GM23338 (cell line): ENCODE data around the gene RASGRF2. TPM values are rescaled to one million over a fixed set of nuclear protein-coding genes. Genes with fewer than 3 reads are reported as not detected.
A peak's percentile ranks its signal among the peaks of the same experiment; 100 is the strongest.

Experiments
- ATAC-seq: fragments of 200-7000 bp; cut with Tn5 transposase; 3 replicates; pipeline ENCODE4 v1.9.1; 2020
- DNase-seq: peaks from one replicate; pipeline ENCODE4 v3.0.0-alpha.2; 2015; ENCODE audit warnings: low spot score
- H2AFZ ChIP-seq: fragments of 200-600 bp; sonication (generic); 2 replicates; pipeline ENCODE4 v1.8.0; 2016; ENCODE audit warnings: antibody characterized with exemption, mild to moderate bottlenecking, moderate library complexity
- H3F3A ChIP-seq: fragments of 200-600 bp; sonication (generic); replicated peaks from 2 replicates; pipeline ENCODE4 v1.8.0; 2017; ENCODE audit warnings: antibody characterized with exemption, mixed run types, low read depth
- H3K27ac ChIP-seq: fragments of 200-600 bp; sonication (generic); 2 replicates; pipeline ENCODE4 v1.6.1; 2016; ENCODE audit warnings: low read depth
- H3K27me3 ChIP-seq: fragments of 200-600 bp; sonication (generic); 2 replicates; pipeline ENCODE4 v1.8.0; 2016; ENCODE audit warnings: mild to moderate bottlenecking, mixed run types, moderate library complexity; ENCODE audit not compliant: insufficient read depth
- H3K36me3 ChIP-seq: fragments of 200-600 bp; sonication (generic); 2 replicates; pipeline ENCODE4 v1.8.0; 2016; ENCODE audit warnings: mild to moderate bottlenecking; ENCODE audit not compliant: insufficient read depth
- H3K4me1 ChIP-seq: fragments of 200-600 bp; sonication (generic); 2 replicates; pipeline ENCODE4 v1.8.0; 2016; ENCODE audit warnings: mild to moderate bottlenecking, moderate library complexity; ENCODE audit not compliant: insufficient read depth
- H3K4me2 ChIP-seq: fragments of 200-600 bp; sonication (generic); 2 replicates; pipeline ENCODE4 v1.7.1; 2017; ENCODE audit warnings: mixed run types
- H3K4me3 ChIP-seq: fragments of 200-600 bp; sonication (generic); 2 replicates; pipeline ENCODE4 v1.6.1; 2016; ENCODE audit warnings: mixed run types
- H3K79me2 ChIP-seq: fragments of 200-600 bp; sonication (generic); replicated peaks from 2 replicates; pipeline ENCODE4 v1.8.0; 2017; ENCODE audit warnings: mild to moderate bottlenecking; ENCODE audit not compliant: insufficient read depth
- H3K9me2 ChIP-seq: fragments of 200-600 bp; sonication (generic); 2 replicates; pipeline ENCODE4 v1.8.0; 2017; ENCODE audit not compliant: insufficient read depth
- H4K20me1 ChIP-seq: fragments of 200-600 bp; sonication (generic); replicated peaks from 2 replicates; pipeline ENCODE4 v1.8.0; 2017; ENCODE audit warnings: mild to moderate bottlenecking; ENCODE audit not compliant: insufficient read depth
- H3K27ac Mint-ChIP-seq: 2 replicates; pipeline ENCODE4 v1.8.0; 2020; ENCODE audit warnings: inconsistent platforms, mild to moderate bottlenecking, moderate library complexity, mixed read lengths
- H3K27me3 Mint-ChIP-seq: 3 replicates; pipeline ENCODE4 v1.8.0; 2022; ENCODE audit warnings: low read depth, mild to moderate bottlenecking, moderate library complexity, mixed read lengths, inconsistent platforms; ENCODE audit not compliant: insufficient read depth, poor library complexity
- H3K36me3 Mint-ChIP-seq: 3 replicates; pipeline ENCODE4 v1.8.0; 2021; ENCODE audit warnings: low read depth, mild to moderate bottlenecking, inconsistent platforms, moderate library complexity, mixed read lengths
- H3K4me1 Mint-ChIP-seq: 3 replicates; pipeline ENCODE4 v1.8.0; 2020; ENCODE audit warnings: mild to moderate bottlenecking, inconsistent platforms, mixed read lengths
- H3K4me3 Mint-ChIP-seq: 3 replicates; pipeline ENCODE4 v1.8.0; 2021; ENCODE audit warnings: moderate library complexity, mild to moderate bottlenecking, inconsistent platforms, mixed read lengths
- H3K9me3 Mint-ChIP-seq: 3 replicates; pipeline ENCODE4 v1.8.0; 2020; ENCODE audit warnings: moderate library complexity, mild to moderate bottlenecking, inconsistent platforms, mixed read lengths
- CREB1 ChIP-seq: fragments of 250-450 bp; sonication (Bioruptor Pico); IDR thresholded peaks from 2 replicates; pipeline ENCODE4 v1.5.0; 2020; ENCODE audit warnings: low read depth, mild to moderate bottlenecking, moderate library complexity
- ETS1 ChIP-seq: IDR thresholded peaks from 2 replicates; pipeline ENCODE4 v1.6.1; 2016; ENCODE audit warnings: antibody characterized with exemption
- EZH2phosphoT487 ChIP-seq: fragments of 200-600 bp; sonication (generic); IDR thresholded peaks from one replicate; pipeline ENCODE4 v1.8.1; 2018; ENCODE audit warnings: antibody characterized with exemption; ENCODE audit not compliant: unreplicated experiment
- JUNB ChIP-seq: IDR thresholded peaks from one replicate; pipeline ENCODE4 v1.6.1; 2016; ENCODE audit warnings: antibody characterized with exemption; ENCODE audit not compliant: unreplicated experiment
- NANOG ChIP-seq: IDR thresholded peaks from 2 replicates; pipeline ENCODE4 v1.6.1; 2016; ENCODE audit warnings: antibody characterized with exemption, borderline replicate concordance
- STAT1 ChIP-seq: IDR thresholded peaks from one replicate; pipeline ENCODE4 v1.6.1; 2016; ENCODE audit warnings: antibody characterized with exemption; ENCODE audit not compliant: unreplicated experiment
- ZNF114 ChIP-seq: fragments of 250-450 bp; sonication (Bioruptor Pico); IDR thresholded peaks from 2 replicates; pipeline ENCODE4 v1.5.0; 2020; ENCODE audit warnings: mild to moderate bottlenecking, moderate library complexity
- ZNF331 ChIP-seq: fragments of 250-450 bp; sonication (Bioruptor Pico); IDR thresholded peaks from 2 replicates; pipeline ENCODE4 v1.5.0; 2020; ENCODE audit warnings: low read depth, mild to moderate bottlenecking, moderate library complexity
- polyA plus RNA-seq: library from polyadenylated mRNA; unstranded; fragments of >200 nt; fragmentation: Nextera tagmentation; extraction: Ambion mirVana; gene quantifications from 2 replicates; pipeline ENCODE4 v1.2.1, GENCODE V29; 2016
- total RNA-seq: library from RNA; depleted of rRNA; stranded (reverse); fragments of >200 nt; shearing (Covaris generic); gene quantifications from 2 replicates; pipeline ENCODE4 v1.2.3, GENCODE V29; 2014
- TF ChIP-seq, protein P1 (sequence below): IDR thresholded peaks from one replicate; pipeline ENCODE4 v1.6.1; 2018; ENCODE audit warnings: antibody characterized with exemption; ENCODE audit not compliant: unreplicated experiment
- TF ChIP-seq, protein P2 (sequence below): fragments of 250-450 bp; sonication (Bioruptor Pico); IDR thresholded peaks from 2 replicates; pipeline ENCODE4 v1.5.0; 2020; ENCODE audit warnings: mild to moderate bottlenecking, moderate library complexity

Gene RASGRF2
- total and polyA plus RNA-seq, 2 experiments from 2014 or later = 5.0 to 19.2 TPM

- H3K4me1 ChIP-seq = no peaks in the 10 kb centered on the region
- Mint-ChIP-seq H3K27me3 (no peaks in the 10 kb centered on the region), H3K4me1 (peaks cover 3% of the 10 kb centered on the region; the same call in 1 of the 3 replicates), H3K4me3 (no peak overlapping the region), H3K36me3 (no peaks in the 10 kb centered on the region), H3K9me3 (no peaks in the 10 kb centered on the region), H3K27ac (no peak overlapping the region)
- H3K27ac ChIP-seq = 0 out of 2 replicates have a peak overlapping the region, but pooled peaks have one; percentile 24
- peaks cover 31% of the 10 kb centered on the region for H3K79me2 ChIP-seq
- no peak overlapping the region for H2AFZ ChIP-seq
- H3K9me2 ChIP-seq = peaks cover 5% of the 10 kb centered on the region; the same call in 1 of the 2 replicates
- H3K4me2 ChIP-seq = no peak overlapping the region
- no peak for TF ChIP-seq ETS1
- H3F3A ChIP-seq = no peaks in the 10 kb centered on the region
- no peak overlapping the region for H3K4me3 ChIP-seq
- no peaks in the 10 kb centered on the region for H3K36me3 ChIP-seq
- no peaks in the 10 kb centered on the region; the same call in 1 of the 2 replicates for H4K20me1 ChIP-seq
- no peak for DNase-seq
- no peaks in the 10 kb centered on the region for H3K27me3 ChIP-seq
- ATAC-seq = no peak
These were observed 47.5 kb downstream of the RASGRF2 start for GRCh38 chr5:81007637-81008027.

DNA sequence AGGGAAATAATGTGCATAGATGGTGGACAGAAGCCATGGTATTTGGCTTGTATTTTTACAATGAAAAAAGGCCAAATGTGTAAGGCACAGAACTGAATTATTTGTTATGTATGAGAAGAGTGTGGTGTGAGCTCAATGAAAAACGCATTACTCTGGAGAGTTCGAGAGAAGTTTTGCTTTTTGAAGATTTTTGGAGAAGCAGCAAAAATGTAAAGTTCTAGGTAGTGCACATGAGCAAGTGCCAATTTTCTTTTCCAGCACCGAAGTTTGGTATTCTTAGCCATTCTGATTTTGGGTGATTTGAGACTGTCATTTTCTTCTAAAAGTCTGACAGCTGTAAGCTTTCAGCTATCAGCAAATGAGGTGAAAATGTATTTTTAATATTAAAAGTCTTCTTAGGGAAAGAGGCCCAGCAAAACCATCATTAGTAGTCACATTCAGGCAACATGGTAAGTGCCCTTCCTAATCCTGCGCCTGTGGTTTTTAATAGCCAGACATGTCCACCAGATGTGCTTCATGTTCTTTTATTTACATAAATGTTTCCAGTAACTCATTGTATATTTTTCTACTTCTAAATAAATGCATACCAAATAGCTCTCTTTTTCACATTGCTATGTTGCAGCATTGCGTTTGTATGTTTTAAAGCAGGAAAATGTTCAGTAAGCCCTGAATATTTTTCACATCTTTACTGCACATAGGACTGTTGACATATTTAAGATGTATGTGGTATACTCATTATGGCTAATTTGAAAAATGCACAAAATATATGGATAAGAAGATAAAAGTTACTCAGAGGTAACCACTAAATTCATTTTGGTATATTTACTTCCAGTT is 50.4 kb downstream of the RASGRF2 start:
- no peak overlapping the region for H3K4me3 ChIP-seq
- no peaks in the 10 kb centered on the region for H4K20me1 ChIP-seq
- H3F3A ChIP-seq = no peaks in the 10 kb centered on the region
- peaks cover 14% of the 10 kb centered on the region for H3K79me2 ChIP-seq
- H3K4me3 Mint-ChIP-seq = no peak overlapping the region
- no peaks in the 10 kb centered on the region for H3K36me3 Mint-ChIP-seq
- no peak overlapping the region for H3K4me2 ChIP-seq
- H2AFZ ChIP-seq = no peak overlapping the region
- H3K4me1 ChIP-seq = peaks cover 2% of the 10 kb centered on the region; the same call in 1 of the 2 replicates
- H3K27ac Mint-ChIP-seq = no peak overlapping the region
- H3K27me3 Mint-ChIP-seq = peaks cover 2% of the 10 kb centered on the region
- no peak for DNase-seq
- no peak for ATAC-seq
- H3K36me3 ChIP-seq = no peaks in the 10 kb centered on the region
- H3K9me3 Mint-ChIP-seq = no peaks in the 10 kb centered on the region
- H3K27me3 ChIP-seq = no peaks in the 10 kb centered on the region
- peaks cover 5% of the 10 kb centered on the region; the same call in 1 of the 2 replicates for H3K9me2 ChIP-seq
- H3K27ac ChIP-seq = no peak overlapping the region
- peaks cover 6% of the 10 kb centered on the region; the same call in 2 of the 3 replicates for H3K4me1 Mint-ChIP-seq
- TF ChIP-seq ZNF331 (CRISPR knock-in tag) (no peak), ZNF114 (CRISPR knock-in tag) (no peak), NANOG (no peak), CREB1 (CRISPR knock-in tag) (no peak), JUNB (no peak), EZH2phosphoT487 (no peak), STAT1 (no peak)
- TF ChIP-seq, protein P1, sequence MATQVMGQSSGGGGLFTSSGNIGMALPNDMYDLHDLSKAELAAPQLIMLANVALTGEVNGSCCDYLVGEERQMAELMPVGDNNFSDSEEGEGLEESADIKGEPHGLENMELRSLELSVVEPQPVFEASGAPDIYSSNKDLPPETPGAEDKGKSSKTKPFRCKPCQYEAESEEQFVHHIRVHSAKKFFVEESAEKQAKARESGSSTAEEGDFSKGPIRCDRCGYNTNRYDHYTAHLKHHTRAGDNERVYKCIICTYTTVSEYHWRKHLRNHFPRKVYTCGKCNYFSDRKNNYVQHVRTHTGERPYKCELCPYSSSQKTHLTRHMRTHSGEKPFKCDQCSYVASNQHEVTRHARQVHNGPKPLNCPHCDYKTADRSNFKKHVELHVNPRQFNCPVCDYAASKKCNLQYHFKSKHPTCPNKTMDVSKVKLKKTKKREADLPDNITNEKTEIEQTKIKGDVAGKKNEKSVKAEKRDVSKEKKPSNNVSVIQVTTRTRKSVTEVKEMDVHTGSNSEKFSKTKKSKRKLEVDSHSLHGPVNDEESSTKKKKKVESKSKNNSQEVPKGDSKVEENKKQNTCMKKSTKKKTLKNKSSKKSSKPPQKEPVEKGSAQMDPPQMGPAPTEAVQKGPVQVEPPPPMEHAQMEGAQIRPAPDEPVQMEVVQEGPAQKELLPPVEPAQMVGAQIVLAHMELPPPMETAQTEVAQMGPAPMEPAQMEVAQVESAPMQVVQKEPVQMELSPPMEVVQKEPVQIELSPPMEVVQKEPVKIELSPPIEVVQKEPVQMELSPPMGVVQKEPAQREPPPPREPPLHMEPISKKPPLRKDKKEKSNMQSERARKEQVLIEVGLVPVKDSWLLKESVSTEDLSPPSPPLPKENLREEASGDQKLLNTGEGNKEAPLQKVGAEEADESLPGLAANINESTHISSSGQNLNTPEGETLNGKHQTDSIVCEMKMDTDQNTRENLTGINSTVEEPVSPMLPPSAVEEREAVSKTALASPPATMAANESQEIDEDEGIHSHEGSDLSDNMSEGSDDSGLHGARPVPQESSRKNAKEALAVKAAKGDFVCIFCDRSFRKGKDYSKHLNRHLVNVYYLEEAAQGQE = no peak
- TF ChIP-seq, protein P2, sequence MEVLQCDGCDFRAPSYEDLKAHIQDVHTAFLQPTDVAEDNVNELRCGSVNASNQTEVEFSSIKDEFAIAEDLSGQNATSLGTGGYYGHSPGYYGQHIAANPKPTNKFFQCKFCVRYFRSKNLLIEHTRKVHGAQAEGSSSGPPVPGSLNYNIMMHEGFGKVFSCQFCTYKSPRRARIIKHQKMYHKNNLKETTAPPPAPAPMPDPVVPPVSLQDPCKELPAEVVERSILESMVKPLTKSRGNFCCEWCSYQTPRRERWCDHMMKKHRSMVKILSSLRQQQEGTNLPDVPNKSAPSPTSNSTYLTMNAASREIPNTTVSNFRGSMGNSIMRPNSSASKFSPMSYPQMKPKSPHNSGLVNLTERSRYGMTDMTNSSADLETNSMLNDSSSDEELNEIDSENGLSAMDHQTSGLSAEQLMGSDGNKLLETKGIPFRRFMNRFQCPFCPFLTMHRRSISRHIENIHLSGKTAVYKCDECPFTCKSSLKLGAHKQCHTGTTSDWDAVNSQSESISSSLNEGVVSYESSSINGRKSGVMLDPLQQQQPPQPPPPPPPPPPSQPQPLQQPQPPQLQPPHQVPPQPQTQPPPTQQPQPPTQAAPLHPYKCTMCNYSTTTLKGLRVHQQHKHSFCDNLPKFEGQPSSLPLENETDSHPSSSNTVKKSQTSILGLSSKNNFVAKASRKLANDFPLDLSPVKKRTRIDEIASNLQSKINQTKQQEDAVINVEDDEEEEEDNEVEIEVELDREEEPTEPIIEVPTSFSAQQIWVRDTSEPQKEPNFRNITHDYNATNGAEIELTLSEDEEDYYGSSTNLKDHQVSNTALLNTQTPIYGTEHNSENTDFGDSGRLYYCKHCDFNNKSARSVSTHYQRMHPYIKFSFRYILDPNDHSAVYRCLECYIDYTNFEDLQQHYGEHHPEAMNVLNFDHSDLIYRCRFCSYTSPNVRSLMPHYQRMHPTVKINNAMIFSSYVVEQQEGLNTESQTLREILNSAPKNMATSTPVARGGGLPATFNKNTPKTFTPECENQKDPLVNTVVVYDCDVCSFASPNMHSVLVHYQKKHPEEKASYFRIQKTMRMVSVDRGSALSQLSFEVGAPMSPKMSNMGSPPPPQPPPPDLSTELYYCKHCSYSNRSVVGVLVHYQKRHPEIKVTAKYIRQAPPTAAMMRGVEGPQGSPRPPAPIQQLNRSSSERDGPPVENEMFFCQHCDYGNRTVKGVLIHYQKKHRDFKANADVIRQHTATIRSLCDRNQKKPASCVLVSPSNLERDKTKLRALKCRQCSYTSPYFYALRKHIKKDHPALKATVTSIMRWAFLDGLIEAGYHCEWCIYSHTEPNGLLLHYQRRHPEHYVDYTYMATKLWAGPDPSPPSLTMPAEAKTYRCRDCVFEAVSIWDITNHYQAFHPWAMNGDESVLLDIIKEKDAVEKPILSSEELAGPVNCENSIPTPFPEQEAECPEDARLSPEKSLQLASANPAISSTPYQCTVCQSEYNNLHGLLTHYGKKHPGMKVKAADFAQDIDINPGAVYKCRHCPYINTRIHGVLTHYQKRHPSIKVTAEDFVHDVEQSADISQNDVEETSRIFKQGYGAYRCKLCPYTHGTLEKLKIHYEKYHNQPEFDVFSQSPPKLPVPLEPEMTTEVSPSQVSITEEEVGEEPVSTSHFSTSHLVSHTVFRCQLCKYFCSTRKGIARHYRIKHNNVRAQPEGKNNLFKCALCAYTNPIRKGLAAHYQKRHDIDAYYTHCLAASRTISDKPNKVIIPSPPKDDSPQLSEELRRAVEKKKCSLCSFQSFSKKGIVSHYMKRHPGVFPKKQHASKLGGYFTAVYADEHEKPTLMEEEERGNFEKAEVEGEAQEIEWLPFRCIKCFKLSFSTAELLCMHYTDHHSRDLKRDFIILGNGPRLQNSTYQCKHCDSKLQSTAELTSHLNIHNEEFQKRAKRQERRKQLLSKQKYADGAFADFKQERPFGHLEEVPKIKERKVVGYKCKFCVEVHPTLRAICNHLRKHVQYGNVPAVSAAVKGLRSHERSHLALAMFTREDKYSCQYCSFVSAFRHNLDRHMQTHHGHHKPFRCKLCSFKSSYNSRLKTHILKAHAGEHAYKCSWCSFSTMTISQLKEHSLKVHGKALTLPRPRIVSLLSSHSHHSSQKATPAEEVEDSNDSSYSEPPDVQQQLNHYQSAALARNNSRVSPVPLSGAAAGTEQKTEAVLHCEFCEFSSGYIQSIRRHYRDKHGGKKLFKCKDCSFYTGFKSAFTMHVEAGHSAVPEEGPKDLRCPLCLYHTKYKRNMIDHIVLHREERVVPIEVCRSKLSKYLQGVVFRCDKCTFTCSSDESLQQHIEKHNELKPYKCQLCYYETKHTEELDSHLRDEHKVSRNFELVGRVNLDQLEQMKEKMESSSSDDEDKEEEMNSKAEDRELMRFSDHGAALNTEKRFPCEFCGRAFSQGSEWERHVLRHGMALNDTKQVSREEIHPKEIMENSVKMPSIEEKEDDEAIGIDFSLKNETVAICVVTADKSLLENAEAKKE (CRISPR knock-in tag) = no peak
